AG04450 (cell line): ENCODE results near the gene GPI. TPM values are rescaled to one million over a fixed set of nuclear protein-coding genes. Genes with fewer than 3 reads are reported as not detected.

Experiments
- CTCF ChIA-PET: fragments of 300-600, 350-600 bp; formaldehyde crosslinking; extraction: SDS; loops from one replicate; lab custom pipeline; 2022; ENCODE audit warnings: antibody characterized with exemption, inconsistent platforms; lab: Charles Lee
- POLR2A ChIA-PET: fragments of 350-600 bp; formaldehyde crosslinking; extraction: SDS; loops from one replicate; lab custom pipeline; 2021; ENCODE audit warnings: antibody characterized with exemption, inconsistent platforms; lab: Yijun Ruan, JAX
- DNase-seq: peaks from one replicate; pipeline ENCODE4 v3.0.0-alpha.2; 2011; ENCODE audit warnings: low read depth, low spot score
- H3K27ac ChIP-seq: one replicate; pipeline ENCODE4 v1.5.1; 2012; ENCODE audit warnings: low read depth, low read length, control low read depth
- H3K27me3 ChIP-seq: one replicate; pipeline ENCODE4 v1.6.0; 2012; ENCODE audit warnings: low read length; ENCODE audit not compliant: control insufficient read depth, insufficient read depth
- H3K4me3 ChIP-seq: 2 replicates; pipeline ENCODE4 v1.5.1; 2011; ENCODE audit warnings: mild to moderate bottlenecking, low read depth, low read length, control low read depth
- H3K9me3 ChIP-seq: 2 replicates; pipeline ENCODE4 v1.5.1; 2012; ENCODE audit warnings: low read length; ENCODE audit not compliant: control insufficient read depth, insufficient read depth
- CTCF ChIP-seq: IDR thresholded peaks from 2 replicates; pipeline ENCODE4 v1.5.1; 2011; ENCODE audit warnings: low read depth, low read length, control low read depth, inconsistent platforms
- polyA plus RNA-seq: library from polyadenylated mRNA; depleted of rRNA; stranded (reverse); fragments of >200 nt; gene quantifications from 2 replicates; pipeline ENCODE4 v1.2.3, GENCODE V29; 2011

The GPI gene
- polyA plus RNA-seq, 1 experiment: 141 TPM

- ChIA-PET POLR2A (interaction anchor here (0.5 kb wide), 1 partner anchor 1649 kb away, joined by 3 read pairs; the partner anchor contains the start of gene ANKRD27), CTCF (interaction anchor here (0.8 kb wide), 1 partner anchor 22 kb away, joined by 4 read pairs; no protein-coding TSS in a partner anchor)
- no peak for TF ChIP-seq CTCF
- H3K27me3 ChIP-seq: no peaks in the 10 kb centered on the region
- H3K27ac ChIP-seq: no peak overlapping the region
- H3K4me3 ChIP-seq: no peak overlapping the region
- no peak for DNase-seq
- H3K9me3 ChIP-seq: no peaks in the 10 kb centered on the region
Measured at GRCh38 chr19:34324320-34324719, 40.7 kb upstream of the GPI start.

GRCh38 chr19:34325181-34325580 is 39.8 kb upstream of the GPI start:
- POLR2A ChIA-PET: no interaction called here
- CTCF ChIA-PET: interaction anchor here (0.8 to 1.5 kb wide), 2 partner anchors 11 to 21 kb away, joined by 3 to 4 read pairs; no protein-coding TSS in a partner anchor
- no peak for TF ChIP-seq CTCF
- H3K27ac ChIP-seq: peak overlapping the region; percentile 21
- no peaks in the 10 kb centered on the region for H3K9me3 ChIP-seq
- H3K4me3 ChIP-seq: no peak overlapping the region
- no peaks in the 10 kb centered on the region for H3K27me3 ChIP-seq
- DNase-seq: no peak

- DNase-seq: no peak
- Histone ChIP-seq H3K9me3 (no peaks in the 10 kb centered on the region), H3K27ac (no peak overlapping the region), H3K27me3 (no peaks in the 10 kb centered on the region), H3K4me3 (no peak overlapping the region)
- POLR2A ChIA-PET: interaction anchor here (0.7 to 1.5 kb wide), 3 partner anchors 10 to 680 kb away, joined by 3 to 4 read pairs (median 3); no protein-coding TSS in a partner anchor
- CTCF ChIA-PET: interaction anchor here (0.6 to 1.5 kb wide), 6 partner anchors 8 to 148 kb away, joined by 3 to 15 read pairs (median 4); no protein-coding TSS in a partner anchor
- no peak for TF ChIP-seq CTCF
Measured at GRCh38 chr19:34325981-34326787, 38.8 kb upstream of the GPI start.

- Histone ChIP-seq H3K4me3 (no peak overlapping the region), H3K9me3 (no peaks in the 10 kb centered on the region), H3K27me3 (no peaks in the 10 kb centered on the region), H3K27ac (no peak overlapping the region)
- POLR2A ChIA-PET: interaction anchor here (0.7 kb wide), 1 partner anchor 90 kb away, joined by 5 read pairs; no protein-coding TSS in a partner anchor
- TF ChIP-seq CTCF: no peak
- DNase-seq: no peak
- CTCF ChIA-PET: interaction anchor here (0.6 to 1.6 kb wide), 7 partner anchors 10 to 206 kb away, joined by 3 to 4 read pairs (median 3); no protein-coding TSS in a partner anchor
Measured at GRCh38 chr19:34327851-34328250, 37.1 kb upstream of the GPI start.

GRCh38 chr19:34328982-34329381 is 36.0 kb upstream of the GPI start:
- H3K4me3 ChIP-seq: no peak overlapping the region
- ChIA-PET CTCF (interaction anchor here (1.0 to 1.6 kb wide), 2 partner anchors 8 to 107 kb away, joined by 3 to 4 read pairs; no protein-coding TSS in a partner anchor), POLR2A (no interaction called here)
- TF ChIP-seq CTCF: no peak
- no peak overlapping the region for H3K27ac ChIP-seq
- no peak for DNase-seq
- H3K27me3 ChIP-seq: no peaks in the 10 kb centered on the region
- H3K9me3 ChIP-seq: no peaks in the 10 kb centered on the region
